HL-60 (cell line): ENCODE data around the gene FCMR.

Experiments used
- GABPA ChIP-seq: IDR thresholded peaks from 2 replicates; pipeline ENCODE4 v1.6.1; 2012; ENCODE audit warnings: low read depth
- TF ChIP-seq, protein P1 (sequence below): IDR thresholded peaks from one replicate; pipeline ENCODE4 v1.5.1; 2011; ENCODE audit warnings: low read length, control low read depth, inconsistent platforms; ENCODE audit not compliant: insufficient read depth

DNA sequence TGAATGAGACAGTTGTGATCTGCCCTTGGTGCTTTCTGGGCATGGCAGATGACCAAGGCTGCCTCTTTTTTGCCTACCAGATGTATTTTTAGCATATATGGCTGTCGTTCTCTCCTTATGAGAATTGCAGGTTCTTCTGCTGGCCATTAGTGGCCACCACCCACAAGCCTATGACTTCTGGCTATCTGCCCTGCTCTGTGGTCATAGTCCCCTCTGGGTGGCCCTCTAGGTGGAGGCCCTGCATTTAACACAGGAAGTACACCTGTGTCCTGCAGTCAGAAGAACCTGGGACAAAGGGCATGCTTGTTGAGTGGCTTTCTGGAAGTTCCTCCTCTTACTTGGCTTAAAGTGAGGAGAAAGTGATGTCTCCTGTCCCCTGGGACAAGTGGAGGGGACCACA is 42.0 kb upstream of the FCMR start:
- TF ChIP-seq, protein P1, sequence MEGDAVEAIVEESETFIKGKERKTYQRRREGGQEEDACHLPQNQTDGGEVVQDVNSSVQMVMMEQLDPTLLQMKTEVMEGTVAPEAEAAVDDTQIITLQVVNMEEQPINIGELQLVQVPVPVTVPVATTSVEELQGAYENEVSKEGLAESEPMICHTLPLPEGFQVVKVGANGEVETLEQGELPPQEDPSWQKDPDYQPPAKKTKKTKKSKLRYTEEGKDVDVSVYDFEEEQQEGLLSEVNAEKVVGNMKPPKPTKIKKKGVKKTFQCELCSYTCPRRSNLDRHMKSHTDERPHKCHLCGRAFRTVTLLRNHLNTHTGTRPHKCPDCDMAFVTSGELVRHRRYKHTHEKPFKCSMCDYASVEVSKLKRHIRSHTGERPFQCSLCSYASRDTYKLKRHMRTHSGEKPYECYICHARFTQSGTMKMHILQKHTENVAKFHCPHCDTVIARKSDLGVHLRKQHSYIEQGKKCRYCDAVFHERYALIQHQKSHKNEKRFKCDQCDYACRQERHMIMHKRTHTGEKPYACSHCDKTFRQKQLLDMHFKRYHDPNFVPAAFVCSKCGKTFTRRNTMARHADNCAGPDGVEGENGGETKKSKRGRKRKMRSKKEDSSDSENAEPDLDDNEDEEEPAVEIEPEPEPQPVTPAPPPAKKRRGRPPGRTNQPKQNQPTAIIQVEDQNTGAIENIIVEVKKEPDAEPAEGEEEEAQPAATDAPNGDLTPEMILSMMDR, result no peak
- no peak for TF ChIP-seq GABPA
